Mononuclear cell (primary cell): ENCODE results near the gene RNASE12. TPM values are rescaled to one million over a fixed set of nuclear protein-coding genes. Genes with fewer than 3 reads are reported as not detected.
"Not testable (repeated sequence)": the region's sequence is repeated elsewhere in the genome, so short reads cannot be mapped to it uniquely, and the experiment has no call there.

Experiments used
- H3K27me3 ChIP-seq: 2 replicates; pipeline ENCODE4 v1.6.0; 2011; ENCODE audit warnings: low read length, control low read depth; ENCODE audit not compliant: insufficient read depth
- H3K4me1 ChIP-seq: 2 replicates; pipeline ENCODE4 v1.5.1; 2011; ENCODE audit warnings: mild to moderate bottlenecking, low read length, control low read depth; ENCODE audit not compliant: insufficient read depth
- H3K4me3 ChIP-seq: 2 replicates; pipeline ENCODE4 v1.5.1; 2011; ENCODE audit warnings: mild to moderate bottlenecking, low read length, moderate library complexity
- H3K9me3 ChIP-seq: 2 replicates; pipeline ENCODE4 v1.5.1; 2011; ENCODE audit warnings: low read depth, mild to moderate bottlenecking, control low read depth, low read length
- total RNA-seq: library from RNA; depleted of rRNA; stranded (reverse); fragments of >200 nt; gene quantifications from one replicate; pipeline ENCODE4 v1.2.3, GENCODE V29; 2012

Gene RNASE12
- total RNA-seq, 1 donor, result not detected

DNA sequence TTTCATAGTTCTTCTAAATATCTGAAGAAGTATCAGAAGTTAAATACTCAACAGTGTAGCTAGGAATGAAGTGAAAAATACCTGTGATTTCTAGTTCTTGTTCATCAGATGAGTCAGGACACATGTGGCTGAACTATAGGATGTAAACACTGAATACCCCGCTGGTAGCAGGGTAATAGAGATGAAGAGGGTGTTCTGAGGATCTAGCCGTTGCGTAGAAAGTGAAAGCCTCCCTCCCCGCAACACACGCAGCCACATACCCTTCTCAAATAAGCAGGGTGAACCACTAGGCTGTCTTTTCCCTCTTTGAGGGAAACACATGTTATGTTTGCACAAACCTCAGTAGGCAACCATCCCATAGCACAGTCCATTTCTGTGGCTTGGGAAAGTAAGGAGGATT lies 16.4 kb upstream of the RNASE12 start:
- Histone ChIP-seq H3K4me3 (no peak overlapping the region), H3K4me1 (peaks cover 25% of the 10 kb centered on the region), H3K9me3 (no peaks in the 10 kb centered on the region), H3K27me3 (no peaks in the 10 kb centered on the region)

DNA sequence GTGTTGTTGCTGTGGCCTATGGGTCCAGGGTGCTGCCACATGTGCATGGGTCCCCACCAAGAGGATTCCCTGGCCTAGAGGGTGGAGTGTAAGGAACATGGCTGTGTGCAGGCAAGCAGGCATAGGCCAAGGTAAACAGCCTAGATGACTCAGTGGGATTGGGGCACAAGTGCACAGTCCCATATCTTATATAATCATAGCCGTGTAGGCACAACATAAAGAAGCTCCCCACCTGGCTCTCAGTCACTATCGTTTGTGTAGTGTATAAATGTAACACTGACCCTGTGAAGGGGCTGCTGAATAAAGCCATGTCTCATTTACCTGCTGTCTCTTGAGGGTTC lies 15.7 kb upstream of the RNASE12 start:
- Histone ChIP-seq H3K4me3 (no peak overlapping the region), H3K9me3 (no peaks in the 10 kb centered on the region), H3K4me1 (peaks cover 18% of the 10 kb centered on the region), H3K27me3 (no peaks in the 10 kb centered on the region)

DNA sequence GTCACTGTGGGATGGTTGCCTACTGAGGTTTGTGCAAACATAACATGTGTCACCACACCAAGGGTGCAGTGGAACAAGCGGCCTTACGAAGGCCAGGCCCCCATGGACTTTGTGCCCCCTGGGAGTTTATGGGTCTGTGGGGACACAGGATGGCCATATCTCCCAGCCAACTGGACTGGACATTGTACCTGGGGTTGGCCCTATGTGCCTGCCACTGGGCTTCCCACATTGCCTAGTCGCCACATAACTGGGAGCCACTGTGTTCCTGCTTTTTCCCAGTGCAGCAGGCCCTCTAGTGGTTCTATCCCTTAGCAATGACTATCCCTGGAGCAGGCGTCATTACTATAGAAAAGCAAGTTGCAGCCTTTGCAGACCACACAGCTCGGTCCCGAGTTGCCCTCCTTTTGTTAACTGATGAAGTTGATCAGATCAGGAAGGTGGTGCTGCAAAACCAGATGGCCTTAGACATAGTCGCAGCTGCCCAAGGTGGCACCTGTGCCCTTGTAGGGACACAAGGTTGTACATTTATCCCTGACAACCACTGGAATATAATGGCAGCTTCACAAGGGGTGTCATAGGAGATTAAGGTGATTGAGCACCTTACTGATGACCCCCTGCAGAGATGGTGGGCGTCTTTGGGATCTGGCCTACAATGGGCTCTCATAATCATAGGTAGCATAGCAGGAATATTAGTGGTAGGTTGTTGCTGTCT lies 15.2 kb upstream of the RNASE12 start:
- Histone ChIP-seq H3K9me3 (no peaks in the 10 kb centered on the region), H3K4me1 (peaks cover 13% of the 10 kb centered on the region), H3K27me3 (no peaks in the 10 kb centered on the region), H3K4me3 (no peak overlapping the region)

DNA sequence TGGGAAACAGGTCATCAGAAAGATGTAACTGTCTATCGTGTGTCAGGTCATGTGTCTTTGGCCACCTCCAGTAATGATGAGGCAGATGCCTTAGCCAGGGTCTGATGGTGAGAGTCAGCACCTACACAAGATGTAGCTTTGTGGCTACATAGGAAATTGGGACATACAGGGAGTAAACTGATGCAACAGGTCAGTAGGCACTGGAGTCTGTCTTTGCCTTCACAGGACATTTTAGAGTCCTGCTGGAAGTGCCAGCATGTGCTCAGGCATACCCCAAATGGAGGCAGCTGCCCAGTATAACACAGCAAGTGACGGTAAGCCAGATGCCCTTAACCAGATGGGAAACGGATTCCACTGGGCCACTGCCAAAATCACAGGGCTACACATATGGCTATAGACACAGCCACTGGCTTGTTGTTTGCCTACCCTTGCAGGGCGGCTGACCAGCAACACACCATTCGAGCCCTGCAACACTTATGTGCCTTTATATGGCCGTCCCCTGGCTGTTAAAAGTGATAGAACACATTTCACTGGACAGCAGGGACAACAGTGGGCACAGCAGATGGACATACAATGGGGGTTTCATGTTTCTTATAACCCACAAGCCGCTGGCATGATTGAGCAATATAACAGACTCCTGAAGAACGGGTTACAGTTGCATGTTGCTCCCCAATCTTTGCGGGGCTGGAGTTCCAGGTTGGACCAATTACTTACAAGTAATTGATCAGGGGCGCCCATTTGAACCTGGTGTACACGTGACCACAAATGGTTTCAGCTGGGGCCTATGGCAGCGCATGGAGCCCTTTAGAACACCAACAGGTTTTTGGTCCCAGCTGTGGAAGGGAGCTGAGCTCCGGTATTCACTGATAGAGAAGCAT lies 12.9 kb upstream of the RNASE12 start:
- Histone ChIP-seq H3K4me1 (peaks cover 1% of the 10 kb centered on the region), H3K9me3 (no peaks in the 10 kb centered on the region), H3K4me3 (no peak overlapping the region), H3K27me3 (no peaks in the 10 kb centered on the region)

DNA sequence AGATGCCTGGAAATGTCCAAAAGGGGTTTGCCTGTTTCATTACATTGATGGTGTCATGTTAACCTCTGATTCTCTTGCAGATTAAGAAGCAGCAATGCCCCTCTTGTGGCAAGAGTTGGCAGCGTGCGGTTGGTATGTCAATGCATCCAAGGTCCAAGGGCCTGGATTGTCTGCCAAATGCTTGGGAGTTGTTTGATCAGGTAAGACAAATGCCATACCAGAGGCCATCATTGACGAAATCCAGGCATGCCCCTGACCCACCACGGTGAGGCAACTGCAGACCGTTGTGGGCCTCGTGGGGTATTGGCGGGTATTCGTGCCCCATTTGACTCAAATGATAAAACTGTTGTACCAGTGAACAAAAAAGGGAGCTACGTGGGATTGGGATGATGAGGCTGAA lies 11.4 kb upstream of the RNASE12 start:
- H3K4me3 ChIP-seq, result no peak overlapping the region
- H3K4me1 ChIP-seq, result no peaks in the 10 kb centered on the region
- H3K9me3 ChIP-seq, result no peaks in the 10 kb centered on the region
- H3K27me3 ChIP-seq, result no peaks in the 10 kb centered on the region

DNA sequence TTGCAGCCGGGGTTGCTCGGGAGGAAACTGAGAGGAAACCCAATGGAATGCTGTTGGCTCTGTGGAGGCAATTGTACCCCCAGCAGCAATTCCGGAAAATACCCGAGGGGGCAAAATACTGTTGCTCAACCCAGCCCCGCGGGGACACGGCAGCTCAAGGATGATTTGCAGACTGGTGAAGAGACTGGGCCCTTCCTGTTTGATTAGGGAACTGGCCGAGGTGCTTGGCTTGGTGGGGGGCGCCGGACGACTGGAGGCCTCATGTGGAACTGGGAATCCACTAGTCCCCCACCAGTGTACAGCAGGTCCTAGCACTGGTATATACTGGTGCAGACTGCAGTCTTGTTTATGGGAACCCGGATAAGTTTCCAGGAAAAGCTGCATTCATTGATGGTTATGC lies 10.3 kb upstream of the RNASE12 start:
- H3K27me3 ChIP-seq, result no peaks in the 10 kb centered on the region
- no peak overlapping the region for H3K4me3 ChIP-seq
- H3K9me3 ChIP-seq, result no peaks in the 10 kb centered on the region
- H3K4me1 ChIP-seq, result no peaks in the 10 kb centered on the region

DNA sequence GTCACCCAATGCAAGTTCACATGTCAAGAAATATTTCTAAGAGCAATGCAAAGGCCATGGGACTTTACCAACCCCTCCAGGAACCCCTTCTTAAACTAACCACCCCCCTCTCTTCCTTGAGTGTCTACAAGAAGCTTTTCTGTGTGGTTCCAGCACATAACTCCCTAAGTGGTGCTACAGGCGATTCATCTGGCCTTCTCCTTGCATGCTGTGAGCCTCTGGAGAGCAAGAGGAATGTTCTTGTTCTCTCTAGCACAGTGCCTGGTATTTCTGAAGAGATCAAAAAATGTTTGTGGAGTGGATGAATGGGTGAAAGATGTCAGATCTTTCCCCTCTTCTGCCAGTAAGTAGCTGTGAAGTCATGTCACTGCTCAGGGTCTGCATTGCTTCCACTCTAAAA lies 5.9 kb upstream of the RNASE12 start:
- Histone ChIP-seq H3K27me3 (peaks cover 4% of the 10 kb centered on the region), H3K4me3 (no peak overlapping the region), H3K4me1 (no peaks in the 10 kb centered on the region), H3K9me3 (no peaks in the 10 kb centered on the region)

DNA sequence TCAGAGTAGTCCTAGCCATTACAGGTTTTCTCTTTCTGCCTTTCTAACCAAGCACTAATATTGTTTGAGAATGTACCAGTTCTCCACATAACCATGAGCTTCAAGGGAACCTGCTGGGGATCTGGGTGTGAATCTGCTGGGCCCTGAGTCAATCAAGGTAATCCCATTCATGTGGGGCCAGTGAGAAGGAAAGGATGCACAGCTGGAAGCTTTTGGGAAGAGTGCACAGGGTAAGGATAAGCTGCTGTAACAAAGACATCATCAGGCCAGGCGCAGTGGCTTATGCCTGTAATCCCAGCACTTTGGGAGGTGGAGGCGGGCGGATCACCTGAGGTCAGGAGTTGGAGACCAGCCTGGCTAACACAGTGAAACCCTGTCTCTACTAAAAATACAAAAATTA lies 4.5 kb upstream of the RNASE12 start:
- H3K4me1 ChIP-seq, H3K4me3 ChIP-seq, H3K9me3 ChIP-seq, H3K27me3 ChIP-seq: not testable (repeated sequence)

DNA sequence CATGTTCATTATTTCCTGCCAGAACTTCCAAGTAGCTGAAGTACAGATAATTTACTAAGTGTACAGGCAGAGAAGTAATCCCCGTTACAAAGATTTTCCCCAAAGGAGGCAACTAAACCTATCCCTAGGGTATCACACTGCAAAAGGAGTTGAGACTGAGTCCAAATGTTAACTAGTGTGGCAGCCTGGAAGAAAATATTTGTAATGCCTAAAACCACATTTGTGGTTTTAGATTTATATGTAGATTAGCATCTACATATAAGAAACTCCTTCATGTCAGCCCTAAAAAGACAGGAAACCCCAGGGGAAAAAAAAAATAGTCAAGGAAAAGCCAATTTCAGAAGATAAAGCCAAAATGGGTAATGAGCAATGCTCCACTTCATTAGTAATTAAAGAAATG lies 1.4 kb upstream of the RNASE12 start:
- H3K4me3 ChIP-seq, result no peak overlapping the region
- H3K27me3 ChIP-seq, result peaks cover 6% of the 10 kb centered on the region
- no peaks in the 10 kb centered on the region for H3K9me3 ChIP-seq
- H3K4me1 ChIP-seq, result no peaks in the 10 kb centered on the region

DNA sequence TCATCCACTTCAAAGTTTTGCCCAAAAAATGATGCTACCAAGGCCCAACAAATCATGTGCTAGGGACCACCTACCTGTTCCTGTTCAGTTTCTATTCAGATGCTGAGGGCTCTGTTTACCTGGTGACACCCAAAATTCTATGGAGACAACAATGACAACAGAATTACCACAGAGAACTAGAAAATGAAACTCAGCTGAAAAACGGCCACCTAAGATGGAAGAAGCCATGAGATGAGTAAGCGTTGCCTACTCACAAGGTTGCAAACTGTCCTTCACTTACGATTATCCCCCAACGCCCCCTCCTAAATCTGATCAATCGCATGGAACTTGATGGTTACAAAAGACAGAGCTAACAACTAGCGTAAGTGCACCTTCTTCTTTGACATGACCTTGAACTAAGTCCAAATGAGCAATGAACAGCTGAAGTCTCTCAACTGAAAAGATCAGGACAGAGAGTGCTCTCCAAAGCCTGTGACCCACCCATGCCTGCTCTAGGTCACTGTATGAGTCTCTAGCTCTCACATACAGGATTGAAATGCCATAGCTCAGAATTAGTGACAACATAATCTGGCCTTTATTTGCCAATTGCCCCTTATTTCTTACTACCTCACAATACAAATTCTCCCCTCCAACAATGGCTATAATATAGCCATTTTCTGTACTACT lies 3.6 kb downstream of the RNASE12 start, which contains the start of gene RNASE11:
RNASE11 (minus strand) TSS at position 513 of the 666 bp plus-strand sequence.
- Histone ChIP-seq H3K4me1 (no peaks in the 10 kb centered on the region), H3K27me3 (peaks cover 6% of the 10 kb centered on the region), H3K9me3 (no peaks in the 10 kb centered on the region), H3K4me3 (no peak within 1 kb of the TSS)

DNA sequence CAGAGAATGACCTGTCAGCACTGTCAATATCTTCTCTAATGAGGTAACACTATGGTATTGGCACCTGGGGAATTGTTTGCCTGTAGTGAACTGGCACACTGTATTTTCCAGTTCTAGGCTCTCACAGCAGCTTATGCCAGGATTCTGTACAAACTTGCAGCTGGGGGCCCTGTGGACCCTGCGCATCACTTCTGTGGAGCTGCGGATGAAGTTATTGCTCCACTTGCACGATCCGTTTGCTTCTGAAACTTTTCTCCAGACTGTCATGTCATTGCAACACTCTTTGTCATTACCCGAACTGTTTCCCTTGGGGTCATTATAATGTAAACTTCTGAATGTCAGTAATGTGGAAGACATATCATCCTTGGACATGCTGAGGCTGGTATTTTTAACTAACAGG lies 7.3 kb downstream of the RNASE12 start:
- Histone ChIP-seq H3K4me1 (no peaks in the 10 kb centered on the region), H3K4me3 (no peak overlapping the region), H3K27me3 (no peaks in the 10 kb centered on the region), H3K9me3 (no peaks in the 10 kb centered on the region)

DNA sequence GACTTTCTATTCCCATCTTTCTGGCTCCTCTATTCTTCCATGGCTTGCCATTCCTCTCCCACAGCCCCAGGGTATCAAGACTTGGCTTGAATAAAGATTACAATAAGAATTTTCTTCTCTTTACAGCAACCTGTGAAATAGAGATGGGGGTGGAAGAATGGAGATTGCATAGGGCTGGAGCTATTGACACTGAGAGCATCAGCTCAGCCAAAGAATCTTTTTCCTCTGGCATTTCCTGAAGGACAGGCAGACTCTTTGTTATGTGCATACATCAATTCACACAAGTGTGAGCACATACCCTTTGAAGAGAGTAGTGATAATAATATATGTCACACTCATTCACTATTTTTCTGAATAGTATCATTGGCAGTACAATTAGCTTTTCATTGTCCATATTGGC lies 8.0 kb downstream of the RNASE12 start:
- Histone ChIP-seq H3K27me3 (no peaks in the 10 kb centered on the region), H3K4me1 (no peaks in the 10 kb centered on the region), H3K4me3 (no peak overlapping the region), H3K9me3 (no peaks in the 10 kb centered on the region)

DNA sequence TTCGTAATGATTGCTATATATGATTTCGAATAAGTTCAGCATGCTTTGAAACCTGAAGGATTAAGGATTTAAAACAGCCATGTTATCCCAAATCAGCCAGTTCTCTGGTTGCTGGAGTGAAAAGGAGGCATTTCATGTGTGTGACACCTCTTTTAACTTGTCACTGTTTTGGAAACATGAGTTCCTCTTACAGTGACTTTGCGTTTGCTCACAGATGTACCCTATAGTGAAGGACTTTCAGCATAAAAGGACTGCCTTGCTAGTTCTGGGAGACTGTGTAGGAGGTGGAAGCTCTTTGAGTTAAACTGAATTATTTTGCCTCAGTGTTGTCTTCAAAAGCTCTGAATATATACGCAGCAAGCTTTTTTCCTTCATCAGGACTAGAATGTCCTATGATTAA lies 10.9 kb downstream of the RNASE12 start:
- H3K4me1 ChIP-seq, result no peaks in the 10 kb centered on the region
- H3K9me3 ChIP-seq, result no peaks in the 10 kb centered on the region
- H3K27me3 ChIP-seq, result no peaks in the 10 kb centered on the region
- H3K4me3 ChIP-seq, result no peak overlapping the region

DNA sequence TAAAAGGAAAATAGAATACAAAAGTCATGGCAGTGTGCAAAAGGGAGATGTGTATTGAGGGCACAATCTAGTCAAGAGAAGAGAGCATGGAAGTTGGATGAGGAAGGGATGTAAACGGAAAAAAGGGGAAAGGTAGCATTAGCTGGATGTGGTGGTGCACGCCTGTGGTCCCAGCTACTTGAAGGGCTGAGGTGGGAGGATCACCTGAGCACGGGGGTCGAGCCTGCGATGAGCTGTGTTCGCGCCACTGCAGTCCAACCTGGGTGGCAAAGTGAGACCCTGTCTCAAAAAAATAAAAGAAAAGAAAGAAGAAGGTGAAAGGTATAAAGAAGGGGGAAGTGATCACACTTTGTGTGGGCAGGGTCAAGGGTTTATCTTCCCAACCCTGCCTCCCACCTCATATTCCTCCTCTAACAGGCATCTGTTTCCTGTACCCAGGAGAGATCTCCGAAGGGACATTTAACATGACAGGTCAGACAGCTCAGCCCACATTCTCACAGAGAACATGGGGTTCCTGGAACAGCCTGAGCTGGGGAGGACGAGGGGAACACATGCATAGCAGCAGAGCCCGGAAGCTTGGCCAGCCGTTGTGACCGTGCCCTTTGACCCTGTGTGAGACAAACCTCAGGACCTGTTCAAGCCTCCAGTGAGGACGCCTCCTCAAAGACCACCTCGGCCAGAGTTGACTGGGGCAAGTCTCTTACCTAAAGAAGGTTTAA lies 12.2 kb downstream of the RNASE12 start:
- Histone ChIP-seq H3K9me3 (no peaks in the 10 kb centered on the region), H3K27me3 (no peaks in the 10 kb centered on the region), H3K4me1 (no peaks in the 10 kb centered on the region), H3K4me3 (no peak overlapping the region)

DNA sequence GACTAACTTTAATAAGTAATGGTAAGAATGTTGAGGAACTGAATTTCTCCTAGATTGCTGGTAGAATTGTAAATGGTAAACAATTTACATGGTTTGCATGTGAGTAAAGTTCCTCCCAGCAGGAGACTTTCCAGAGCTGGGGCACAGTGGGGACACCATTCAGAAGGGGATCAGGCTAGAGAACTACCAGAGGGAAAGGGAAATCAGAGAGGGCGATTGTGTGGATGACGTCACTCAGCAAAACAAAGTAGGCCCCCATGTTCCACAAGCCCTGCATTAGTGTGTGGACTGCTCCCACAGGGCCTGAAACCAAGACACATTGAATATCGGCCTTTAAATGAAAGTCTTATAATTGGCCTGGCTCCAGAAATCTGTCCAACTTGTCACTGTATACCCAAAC lies 12.9 kb downstream of the RNASE12 start:
- no peaks in the 10 kb centered on the region for H3K4me1 ChIP-seq
- H3K9me3 ChIP-seq, result no peaks in the 10 kb centered on the region
- H3K27me3 ChIP-seq, result no peaks in the 10 kb centered on the region
- no peak overlapping the region for H3K4me3 ChIP-seq
